HPDE6-E6E7 (cell line): ENCODE measurements around the gene DOLPP1.

ENCODE experiments used
- DNase-seq: peaks from one replicate; pipeline ENCODE4 v3.0.0; 2011; ENCODE audit warnings: missing footprints; ENCODE audit errors: extremely low spot score

The DOLPP1 gene

GRCh38 chr9:129138476-129139232 is 57.7 kb downstream of the DOLPP1 start:
- no peak for DNase-seq

GRCh38 chr9:129139233-129139992 is 58.5 kb downstream of the DOLPP1 start:
- peak; percentile 81 for DNase-seq

GRCh38 chr9:129139993-129140396 is 59.1 kb downstream of the DOLPP1 start:
- DNase-seq: peak; percentile 97
